Measurements from ENCODE around the gene TRIM33. TPM values are rescaled to one million over a fixed set of nuclear protein-coding genes. Genes with fewer than 3 reads are reported as not detected.

Gene TRIM33
- total and polyA plus RNA-seq, 2 experiments from 2014 or later: 27.5 to 41.1 TPM

DNA sequence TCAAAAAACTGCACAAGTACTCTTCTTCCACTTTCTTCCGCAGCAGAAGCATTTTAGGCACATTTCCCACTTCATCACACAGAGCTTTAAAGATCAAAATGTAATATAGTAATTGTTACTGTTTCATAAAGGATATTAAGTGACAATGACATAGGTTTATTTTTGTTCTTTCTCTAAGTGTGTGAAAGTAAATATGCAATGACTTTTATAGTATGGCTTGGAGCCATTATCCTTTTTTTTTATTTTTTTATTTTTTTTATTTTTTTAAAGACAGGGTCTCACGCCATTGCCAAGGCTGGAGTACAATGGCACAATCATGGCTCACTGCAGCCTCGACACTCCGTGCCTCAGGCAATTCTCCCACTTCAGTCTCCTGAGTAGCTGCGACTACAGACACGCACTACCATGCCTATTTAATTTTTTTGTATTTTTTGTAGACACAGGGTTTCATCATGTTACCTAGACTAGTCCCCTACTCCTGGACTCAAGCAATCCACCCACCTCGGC is 7.0 kb downstream of the TRIM33 start:
- Histone ChIP-seq H3K27ac (no peak overlapping the region), H3K4me2 (no peak overlapping the region), H3K36me3 (replicated peaks; ENCODE audit: insufficient read depth, low read depth) (no peaks in the 10 kb centered on the region), H3K27me3 (no peaks in the 10 kb centered on the region), H3K4me3 (no peak overlapping the region), H3K9me2 (replicated peaks; ENCODE audit: insufficient read depth) (no peaks in the 10 kb centered on the region), H3K4me1 (ENCODE audit: insufficient read depth) (peaks cover 23% of the 10 kb centered on the region), H4K20me1 (ENCODE audit: insufficient read depth, poor library complexity, severe bottlenecking) (peaks cover 90% of the 10 kb centered on the region), H2AFZ (no peak overlapping the region), H3K79me2 (peaks cover 98% of the 10 kb centered on the region), H3K9me3 (ENCODE audit: low read depth) (no peaks in the 10 kb centered on the region)
- no peak for DNase-seq (ENCODE audit: low spot score)
- 79% methylated on average over 7 of the region's 7 CpGs for WGBS (ENCODE audit: low lambda C conversion rate, missing lambda C conversion rate)
- TF ChIP-seq EZH2phosphoT487 (IDR thresholded peaks at IDR 0.05; ENCODE audit: low read depth, severe bottlenecking, unreplicated experiment) (no peak), EZH2 (IDR thresholded peaks at IDR 0.05; ENCODE audit: borderline replicate concordance) (no peak)
- TF ChIP-seq, protein P1, sequence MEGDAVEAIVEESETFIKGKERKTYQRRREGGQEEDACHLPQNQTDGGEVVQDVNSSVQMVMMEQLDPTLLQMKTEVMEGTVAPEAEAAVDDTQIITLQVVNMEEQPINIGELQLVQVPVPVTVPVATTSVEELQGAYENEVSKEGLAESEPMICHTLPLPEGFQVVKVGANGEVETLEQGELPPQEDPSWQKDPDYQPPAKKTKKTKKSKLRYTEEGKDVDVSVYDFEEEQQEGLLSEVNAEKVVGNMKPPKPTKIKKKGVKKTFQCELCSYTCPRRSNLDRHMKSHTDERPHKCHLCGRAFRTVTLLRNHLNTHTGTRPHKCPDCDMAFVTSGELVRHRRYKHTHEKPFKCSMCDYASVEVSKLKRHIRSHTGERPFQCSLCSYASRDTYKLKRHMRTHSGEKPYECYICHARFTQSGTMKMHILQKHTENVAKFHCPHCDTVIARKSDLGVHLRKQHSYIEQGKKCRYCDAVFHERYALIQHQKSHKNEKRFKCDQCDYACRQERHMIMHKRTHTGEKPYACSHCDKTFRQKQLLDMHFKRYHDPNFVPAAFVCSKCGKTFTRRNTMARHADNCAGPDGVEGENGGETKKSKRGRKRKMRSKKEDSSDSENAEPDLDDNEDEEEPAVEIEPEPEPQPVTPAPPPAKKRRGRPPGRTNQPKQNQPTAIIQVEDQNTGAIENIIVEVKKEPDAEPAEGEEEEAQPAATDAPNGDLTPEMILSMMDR (IDR thresholded peaks at IDR 0.05; ENCODE audit: poor library complexity): no peak

DNA sequence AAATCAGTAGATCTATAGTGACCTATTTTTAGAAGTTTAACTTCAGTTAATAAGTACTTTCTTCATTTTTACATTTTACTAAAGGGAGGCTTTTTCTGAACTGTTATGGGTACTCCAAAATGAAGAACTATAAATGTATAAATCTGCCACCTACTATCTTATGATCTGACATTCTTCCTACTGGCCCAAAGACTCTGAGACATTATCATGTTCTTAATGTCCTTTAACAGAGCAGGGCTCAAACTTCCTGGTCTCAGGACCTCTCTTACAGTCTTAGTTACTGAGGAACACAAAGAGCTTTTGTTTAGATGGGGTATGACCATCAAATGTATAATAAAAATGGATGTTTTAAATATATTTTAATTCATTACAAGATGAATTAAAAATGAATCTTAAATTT is 8.9 kb downstream of the TRIM33 start:
- peaks cover 89% of the 10 kb centered on the region for H4K20me1 ChIP-seq (ENCODE audit: insufficient read depth, poor library complexity, severe bottlenecking)

DNA sequence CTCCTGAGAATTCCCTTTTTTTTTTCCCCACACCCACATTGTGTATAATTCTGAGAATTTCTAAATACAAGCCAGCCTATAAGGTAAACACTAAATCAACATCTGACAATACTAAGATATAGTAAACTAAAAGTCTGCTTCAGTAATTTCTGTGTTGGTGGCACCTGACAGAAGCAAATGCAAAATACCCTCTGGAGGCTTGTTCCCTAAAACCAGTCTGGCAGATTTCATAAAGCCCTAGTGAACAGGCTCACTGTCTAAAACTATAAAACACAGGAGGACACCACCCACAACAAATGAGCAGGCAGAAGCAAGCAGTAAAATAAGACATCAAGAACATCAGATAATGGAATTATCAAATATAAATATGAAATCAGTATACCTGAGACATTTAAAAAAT is 11.5 kb downstream of the TRIM33 start:
- Histone ChIP-seq H3K4me1 (ENCODE audit: insufficient read depth) (peaks cover 6% of the 10 kb centered on the region), H3K4me2 (no peak overlapping the region), H3K36me3 (replicated peaks; ENCODE audit: insufficient read depth, low read depth) (no peaks in the 10 kb centered on the region), H3K9me2 (replicated peaks; ENCODE audit: insufficient read depth) (no peaks in the 10 kb centered on the region), H4K20me1 (ENCODE audit: insufficient read depth, poor library complexity, severe bottlenecking) (peaks cover 80% of the 10 kb centered on the region), H3K79me2 (peaks cover 98% of the 10 kb centered on the region), H2AFZ (no peak overlapping the region), H3K9me3 (ENCODE audit: low read depth) (no peaks in the 10 kb centered on the region), H3K4me3 (no peak overlapping the region), H3K27me3 (no peaks in the 10 kb centered on the region), H3K27ac (no peak overlapping the region)
- no peak for DNase-seq (ENCODE audit: low spot score)
- TF ChIP-seq EZH2phosphoT487 (IDR thresholded peaks at IDR 0.05; ENCODE audit: low read depth, severe bottlenecking, unreplicated experiment) (no peak), EZH2 (IDR thresholded peaks at IDR 0.05; ENCODE audit: borderline replicate concordance) (no peak)
- TF ChIP-seq, protein P1 (IDR thresholded peaks at IDR 0.05; ENCODE audit: poor library complexity): no peak

More for the DNA sequence above, 8.9 kb downstream of the TRIM33 start:
- H3K4me2 ChIP-seq: no peak overlapping the region
- H3K27ac ChIP-seq: no peak overlapping the region
- peaks cover 4% of the 10 kb centered on the region for H3K4me1 ChIP-seq (ENCODE audit: insufficient read depth)
- no peaks in the 10 kb centered on the region for H3K9me2 ChIP-seq (replicated peaks; ENCODE audit: insufficient read depth)
- H2AFZ ChIP-seq: no peak overlapping the region
- peaks cover 98% of the 10 kb centered on the region for H3K79me2 ChIP-seq
- H3K9me3 ChIP-seq (ENCODE audit: low read depth): no peaks in the 10 kb centered on the region
- H3K4me3 ChIP-seq: no peak overlapping the region
- DNase-seq (ENCODE audit: low spot score): no peak
- TF ChIP-seq EZH2phosphoT487 (IDR thresholded peaks at IDR 0.05; ENCODE audit: low read depth, severe bottlenecking, unreplicated experiment): no peak
- TF ChIP-seq, protein P1 (IDR thresholded peaks at IDR 0.05; ENCODE audit: poor library complexity): no peak
- TF ChIP-seq EZH2 (IDR thresholded peaks at IDR 0.05; ENCODE audit: borderline replicate concordance): no peak
- H3K36me3 ChIP-seq (replicated peaks; ENCODE audit: insufficient read depth, low read depth): no peaks in the 10 kb centered on the region
- H3K27me3 ChIP-seq: no peaks in the 10 kb centered on the region

DNA sequence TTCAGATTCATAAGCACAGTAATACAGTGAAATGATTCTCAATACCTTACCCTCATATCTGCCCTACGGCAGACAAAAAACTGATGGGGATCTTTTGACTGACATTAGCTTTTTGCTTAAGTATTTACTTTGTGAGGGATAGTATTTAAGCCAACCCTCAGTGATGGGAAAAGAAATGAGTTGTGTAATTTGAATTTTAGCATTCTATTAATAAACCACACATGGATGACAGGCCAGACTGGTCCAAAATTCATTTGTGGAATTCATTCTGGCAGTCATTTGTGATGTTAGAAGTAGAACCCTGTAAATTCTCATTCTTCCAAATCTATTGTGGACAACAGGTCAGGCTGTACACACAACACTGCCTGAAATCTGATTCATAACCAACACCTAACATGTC is 14.9 kb downstream of the TRIM33 start:
- Histone ChIP-seq H3K9me3 (ENCODE audit: low read depth) (no peaks in the 10 kb centered on the region), H2AFZ (no peak overlapping the region), H4K20me1 (ENCODE audit: insufficient read depth, poor library complexity, severe bottlenecking) (peaks cover 55% of the 10 kb centered on the region)

More for the DNA sequence above, 14.9 kb downstream of the TRIM33 start:
- 74% methylated on average over 1 of the region's 1 CpG for WGBS (ENCODE audit: low lambda C conversion rate, missing lambda C conversion rate)
- no peaks in the 10 kb centered on the region for H3K27me3 ChIP-seq
- H3K4me1 ChIP-seq (ENCODE audit: insufficient read depth): peaks cover 3% of the 10 kb centered on the region
- no peaks in the 10 kb centered on the region for H3K9me2 ChIP-seq (replicated peaks; ENCODE audit: insufficient read depth)
- H3K36me3 ChIP-seq (replicated peaks; ENCODE audit: insufficient read depth, low read depth): no peaks in the 10 kb centered on the region
- peaks cover 98% of the 10 kb centered on the region for H3K79me2 ChIP-seq
- no peak for DNase-seq (ENCODE audit: low spot score)
- H3K4me3 ChIP-seq: no peak overlapping the region
- TF ChIP-seq EZH2phosphoT487 (IDR thresholded peaks at IDR 0.05; ENCODE audit: low read depth, severe bottlenecking, unreplicated experiment) (no peak), EZH2 (IDR thresholded peaks at IDR 0.05; ENCODE audit: borderline replicate concordance) (no peak)
- TF ChIP-seq, protein P1 (IDR thresholded peaks at IDR 0.05; ENCODE audit: poor library complexity): no peak
- no peak overlapping the region for H3K4me2 ChIP-seq
- H3K27ac ChIP-seq: no peak overlapping the region
